Glutamatergic neuron (in vitro differentiated cells): ENCODE measurements around the gene NKX2-3. TPM values are rescaled to one million over a fixed set of nuclear protein-coding genes. Genes with fewer than 3 reads are reported as not detected.

Source experiments
- DNase-seq: peaks from one replicate; pipeline ENCODE4 v3.0.0; 2022
- H3K27ac Mint-ChIP-seq: one replicate; pipeline ENCODE4 v1.8.0; 2020; ENCODE audit warnings: mild to moderate bottlenecking, mixed read lengths, inconsistent platforms; ENCODE audit not compliant: unreplicated experiment
- H3K27me3 Mint-ChIP-seq: one replicate; pipeline ENCODE4 v1.8.0; 2020; ENCODE audit warnings: mild to moderate bottlenecking, moderate library complexity, mixed read lengths, inconsistent platforms; ENCODE audit not compliant: unreplicated experiment
- H3K36me3 Mint-ChIP-seq: one replicate; pipeline ENCODE4 v1.8.0; 2020; ENCODE audit warnings: mild to moderate bottlenecking, mixed read lengths, inconsistent platforms; ENCODE audit not compliant: unreplicated experiment
- H3K4me1 Mint-ChIP-seq: one replicate; pipeline ENCODE4 v1.8.0; 2020; ENCODE audit warnings: mild to moderate bottlenecking, low read depth, mixed read lengths, inconsistent platforms; ENCODE audit not compliant: unreplicated experiment
- H3K4me3 Mint-ChIP-seq: one replicate; pipeline ENCODE4 v1.8.0; 2020; ENCODE audit warnings: mild to moderate bottlenecking, mixed read lengths, inconsistent platforms; ENCODE audit not compliant: unreplicated experiment
- H3K9me3 Mint-ChIP-seq: one replicate; pipeline ENCODE4 v1.8.0; 2020; ENCODE audit warnings: mild to moderate bottlenecking, moderate library complexity, mixed read lengths, inconsistent platforms; ENCODE audit not compliant: unreplicated experiment
- CTCF ChIP-seq: fragments of 200-600 bp; sonication (generic); IDR thresholded peaks from one replicate; pipeline ENCODE4 v1.5.0; 2021; ENCODE audit not compliant: partially characterized antibody, unreplicated experiment
- total RNA-seq: library from RNA; stranded (reverse); fragmentation: NEBNext Ultra II Directional; extraction: Animal tissue kit (Norgen Biotek cat#: 25700); gene quantifications from one replicate; pipeline ENCODE4 v1.2.1, GENCODE V29; 2021; ENCODE audit not compliant: unreplicated experiment

NKX2-3 gene
- total RNA-seq, 1 donor from 2014 or later = not detected

- peaks cover 20% of the 10 kb centered on the region for H3K9me3 Mint-ChIP-seq
- TF ChIP-seq CTCF = no peak
- peak overlapping the region; percentile 56 for H3K4me3 Mint-ChIP-seq
- H3K27me3 Mint-ChIP-seq = peaks cover 62% of the 10 kb centered on the region
- H3K4me1 Mint-ChIP-seq = peaks cover 12% of the 10 kb centered on the region
- no peaks in the 10 kb centered on the region for H3K36me3 Mint-ChIP-seq
- no peak for DNase-seq
- H3K27ac Mint-ChIP-seq = no peak overlapping the region
Observed at GRCh38 chr10:99530108-99531025, 2.4 kb upstream of the NKX2-3 start.

GRCh38 chr10:99531026-99531695, 1.6 kb upstream of the NKX2-3 start:
- H3K27ac Mint-ChIP-seq = no peak overlapping the region
- H3K27me3 Mint-ChIP-seq = peaks cover 62% of the 10 kb centered on the region
- peak overlapping the region; percentile 56 for H3K4me3 Mint-ChIP-seq
- no peak for DNase-seq
- H3K36me3 Mint-ChIP-seq = no peaks in the 10 kb centered on the region
- peaks cover 12% of the 10 kb centered on the region for H3K4me1 Mint-ChIP-seq
- H3K9me3 Mint-ChIP-seq = peaks cover 20% of the 10 kb centered on the region
- TF ChIP-seq CTCF = no peak

DNA sequence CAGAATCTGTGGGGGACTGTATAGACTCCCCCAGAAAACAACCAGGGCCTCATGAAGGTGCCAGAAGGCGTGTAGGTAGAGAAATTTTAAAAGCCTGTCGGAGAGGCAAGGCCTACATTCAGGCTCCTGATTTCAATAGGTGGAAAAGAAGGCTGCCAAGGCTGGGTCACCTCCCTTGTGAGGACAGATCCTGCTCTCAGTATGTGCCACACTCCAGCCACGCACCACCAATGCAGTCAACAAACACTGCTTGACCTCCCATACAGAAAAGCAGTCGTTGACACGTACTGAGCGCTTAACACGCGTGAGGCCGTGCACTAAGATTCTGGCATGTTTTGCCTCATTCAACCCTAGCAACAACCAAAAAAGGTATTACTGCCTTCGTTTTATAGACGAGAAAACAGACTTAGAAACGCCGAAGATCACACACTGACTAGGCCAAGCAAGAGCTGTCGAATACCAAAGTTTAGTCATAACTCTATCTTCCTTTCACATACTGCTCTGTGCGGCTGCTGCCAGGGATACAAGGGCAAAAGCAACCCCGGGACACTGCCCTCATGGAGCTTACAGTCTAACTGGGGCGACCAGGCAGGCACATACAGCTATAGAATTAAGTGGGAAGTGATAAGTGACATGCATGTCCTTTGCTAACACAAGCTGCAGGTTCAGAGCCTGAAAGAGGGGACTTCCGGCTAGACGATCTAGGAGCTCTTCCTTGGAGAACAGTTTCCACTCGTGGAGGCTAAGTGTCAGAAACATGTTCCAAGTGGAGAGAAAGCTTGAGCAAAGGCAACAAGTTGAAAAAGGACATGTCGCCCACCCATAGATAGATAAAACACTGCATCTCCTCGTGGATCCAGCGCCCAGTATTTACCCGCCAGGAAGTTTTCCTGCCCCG, 797 bp upstream of the NKX2-3 start:
- H3K27ac Mint-ChIP-seq = no peak overlapping the region
- H3K27me3 Mint-ChIP-seq = peaks cover 59% of the 10 kb centered on the region
- no peak for DNase-seq
- H3K36me3 Mint-ChIP-seq = no peaks in the 10 kb centered on the region
- peaks cover 23% of the 10 kb centered on the region for H3K9me3 Mint-ChIP-seq
- no peak for TF ChIP-seq CTCF
- peak overlapping the region; percentile 78 for H3K4me3 Mint-ChIP-seq
- H3K4me1 Mint-ChIP-seq = peaks cover 12% of the 10 kb centered on the region

DNA sequence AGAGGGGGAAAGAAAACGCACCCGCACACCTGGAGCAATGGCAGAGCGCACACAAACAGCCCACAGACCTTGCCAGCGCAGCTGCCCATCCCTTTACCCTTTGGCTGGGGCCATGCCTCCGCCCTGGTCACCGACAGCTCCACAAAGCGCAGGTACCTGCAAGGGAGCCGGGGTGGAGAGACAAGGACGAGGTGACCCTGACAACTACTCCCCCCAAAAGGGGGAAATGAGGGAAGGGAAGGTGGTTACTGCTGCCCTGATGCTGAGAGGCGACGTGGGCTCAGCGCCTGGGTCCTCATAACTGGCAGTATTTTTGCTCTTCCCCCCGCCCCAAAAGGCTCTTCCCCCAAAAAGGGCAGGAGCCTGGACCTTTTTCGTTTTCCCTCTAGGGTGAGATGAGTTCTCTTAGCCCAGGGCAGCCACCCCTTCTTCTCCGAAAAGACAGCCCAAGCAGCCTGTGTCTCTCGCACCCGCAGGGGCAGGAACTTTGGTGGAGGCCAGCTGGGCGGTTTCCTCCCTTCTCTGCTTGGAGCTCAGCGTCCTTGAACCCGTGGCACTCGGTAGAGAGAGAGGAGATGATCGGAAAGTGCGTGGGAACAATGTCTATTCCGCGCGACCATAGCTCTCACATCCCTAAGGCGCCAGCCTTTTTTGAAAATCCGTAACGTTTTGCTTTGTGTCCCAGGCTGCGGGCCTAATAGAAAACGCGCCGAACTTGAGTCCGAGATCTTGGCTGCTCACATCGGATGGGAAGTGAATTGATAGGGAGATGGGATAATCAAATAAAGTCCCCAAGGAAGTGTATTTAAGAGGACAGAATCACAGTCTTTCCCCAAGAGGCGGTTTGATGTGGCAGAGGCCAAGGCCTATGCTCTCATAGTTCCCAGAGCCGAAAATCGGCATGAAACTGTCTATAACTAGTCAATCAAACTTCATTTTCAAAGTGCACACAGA, 1.0 kb downstream of the NKX2-3 start:
- Mint-ChIP-seq H3K4me3 (peak overlapping the region; percentile 80), H3K4me1 (peaks cover 12% of the 10 kb centered on the region), H3K9me3 (peaks cover 24% of the 10 kb centered on the region), H3K36me3 (no peaks in the 10 kb centered on the region), H3K27me3 (peaks cover 66% of the 10 kb centered on the region), H3K27ac (peak overlapping the region; percentile 7)
- DNase-seq = no peak
- TF ChIP-seq CTCF = no peak
